DMS 273 (cell line): Measurements from ENCODE around the gene PARP1.
"Not testable (repeated sequence)": the region's sequence is repeated elsewhere in the genome, so short reads cannot be mapped to it uniquely, and the experiment has no call there.

Source experiments
- DNase-seq: peaks from one replicate; lab custom pipeline; 2025; ENCODE audit not compliant: unreplicated experiment; lab: John Stamatoyannopoulos, UW

PARP1 gene

GRCh38 chr1:226355016-226355415 lies 52.9 kb downstream of the PARP1 start:
- DNase-seq, result no peak

GRCh38 chr1:226353698-226354525 lies 54.0 kb downstream of the PARP1 start:
- no peak for DNase-seq

- peak; percentile 31 for DNase-seq
These were observed 56.2 kb downstream of the PARP1 start for GRCh38 chr1:226351709-226352108.

GRCh38 chr1:226350519-226350865 lies 57.4 kb downstream of the PARP1 start:
- no peak for DNase-seq

- no peak for DNase-seq
These were observed 57.9 kb downstream of the PARP1 start for GRCh38 chr1:226349801-226350518.

GRCh38 chr1:226349081-226349480 lies 58.8 kb downstream of the PARP1 start:
- no peak for DNase-seq

- DNase-seq, result no peak
These were observed 63.2 kb downstream of the PARP1 start for GRCh38 chr1:226344441-226345259.

- DNase-seq, result no peak
These were observed 65.2 kb downstream of the PARP1 start for GRCh38 chr1:226342656-226343055.

GRCh38 chr1:226340111-226340510 lies 67.8 kb downstream of the PARP1 start:
- DNase-seq, result not testable (repeated sequence)

GRCh38 chr1:226337276-226337875 lies 70.5 kb downstream of the PARP1 start:
- DNase-seq, result no peak

- no peak for DNase-seq
These were observed 72.2 kb downstream of the PARP1 start for GRCh38 chr1:226335661-226336060.

GRCh38 chr1:226332947-226333346 lies 74.9 kb downstream of the PARP1 start:
- no peak for DNase-seq

- DNase-seq, result no peak
These were observed 78.7 kb downstream of the PARP1 start for GRCh38 chr1:226329237-226329636.

- peak; percentile 72 for DNase-seq
These were observed 80.1 kb downstream of the PARP1 start for GRCh38 chr1:226327761-226328162.

- peak; percentile 28 for DNase-seq
These were observed 82.7 kb downstream of the PARP1 start for GRCh38 chr1:226325178-226325577.

GRCh38 chr1:226324479-226324878 lies 83.4 kb downstream of the PARP1 start:
- DNase-seq, result no peak

- DNase-seq, result no peak
These were observed 84.9 kb downstream of the PARP1 start for GRCh38 chr1:226322986-226323385.

- DNase-seq, result no peak
These were observed 87.0 kb downstream of the PARP1 start for GRCh38 chr1:226320930-226321329.

- DNase-seq, result no peak
These were observed 89.4 kb downstream of the PARP1 start for GRCh38 chr1:226318471-226318870.

GRCh38 chr1:226314055-226314454 lies 93.8 kb downstream of the PARP1 start:
- DNase-seq, result no peak

GRCh38 chr1:226312065-226312464 lies 95.8 kb downstream of the PARP1 start:
- DNase-seq, result no peak
